Astrocyte of the cerebellum (primary cell): Measurements from ENCODE around the gene NLRC5.
"Not testable (repeated sequence)": the region's sequence is repeated elsewhere in the genome, so short reads cannot be mapped to it uniquely, and the experiment has no call there.

ENCODE experiments used
- DNase-seq: peaks from one replicate; pipeline ENCODE4 v3.0.0-alpha.2; 2011; ENCODE audit warnings: low read depth
- H3K4me3 ChIP-seq: 2 replicates; pipeline ENCODE4 v1.5.1; 2011; ENCODE audit warnings: mild to moderate bottlenecking, low read depth, low read length, moderate library complexity
- in situ Hi-C: cut with HindIII; loops from 2 replicates; pipeline ENCODE4 v1.10.0; 2017; ENCODE audit warnings: low sequenced_read_pairs
- TF ChIP-seq, protein P1 (sequence below): IDR thresholded peaks from 2 replicates; pipeline ENCODE4 v1.5.1; 2012; ENCODE audit warnings: low read length, low read depth, moderate library complexity, mild to moderate bottlenecking; ENCODE audit errors: missing control alignments

Gene NLRC5

DNA sequence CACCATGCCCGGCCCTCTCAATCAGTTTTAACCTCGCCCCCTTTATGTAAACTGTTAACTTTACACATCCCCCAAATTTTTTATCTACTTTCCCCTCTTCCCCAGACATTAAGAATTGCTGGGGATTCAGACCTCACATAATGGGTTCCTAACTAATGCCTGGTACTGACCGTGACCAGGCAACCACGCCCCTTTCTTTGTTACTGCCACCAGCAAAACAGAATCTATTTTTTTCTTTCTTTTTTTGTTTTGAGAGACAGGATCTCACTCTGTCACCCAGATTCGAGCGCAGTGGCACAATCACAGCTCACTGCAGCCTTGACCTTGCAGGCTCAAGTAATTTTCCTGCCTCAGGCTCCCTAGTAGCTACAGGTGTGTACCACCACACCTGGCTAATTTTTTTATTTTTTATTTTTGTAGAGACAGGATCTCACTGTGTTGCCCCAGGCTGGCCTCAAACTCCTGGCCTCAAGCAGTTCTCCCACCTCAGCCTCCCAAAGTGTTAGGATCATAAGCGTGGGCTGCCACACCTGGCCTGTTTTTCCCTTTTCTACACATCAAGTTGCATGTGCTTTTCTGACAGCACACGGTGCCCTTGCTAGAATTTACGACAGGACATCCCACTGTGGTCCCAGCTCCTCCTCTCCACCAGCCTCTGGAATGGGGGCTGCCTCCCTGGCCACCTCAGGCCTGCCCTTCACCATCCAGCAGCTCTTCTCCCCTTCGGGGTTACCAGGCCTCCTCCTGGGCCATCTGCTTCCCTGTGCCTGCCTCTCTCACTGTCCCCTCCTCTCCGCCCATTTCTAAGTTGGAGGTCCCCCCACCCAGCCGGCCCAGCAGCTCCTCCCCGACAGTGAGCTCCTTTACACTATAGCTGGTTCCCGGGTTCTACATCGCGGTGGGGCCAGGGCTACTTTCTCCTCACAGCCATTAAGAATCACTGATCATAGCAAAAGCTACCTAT, 113.8 kb downstream of the NLRC5 start:
- no peak overlapping the region for H3K4me3 ChIP-seq
- in situ Hi-C loops = no loop called here
- DNase-seq = no peak
- TF ChIP-seq, protein P1, sequence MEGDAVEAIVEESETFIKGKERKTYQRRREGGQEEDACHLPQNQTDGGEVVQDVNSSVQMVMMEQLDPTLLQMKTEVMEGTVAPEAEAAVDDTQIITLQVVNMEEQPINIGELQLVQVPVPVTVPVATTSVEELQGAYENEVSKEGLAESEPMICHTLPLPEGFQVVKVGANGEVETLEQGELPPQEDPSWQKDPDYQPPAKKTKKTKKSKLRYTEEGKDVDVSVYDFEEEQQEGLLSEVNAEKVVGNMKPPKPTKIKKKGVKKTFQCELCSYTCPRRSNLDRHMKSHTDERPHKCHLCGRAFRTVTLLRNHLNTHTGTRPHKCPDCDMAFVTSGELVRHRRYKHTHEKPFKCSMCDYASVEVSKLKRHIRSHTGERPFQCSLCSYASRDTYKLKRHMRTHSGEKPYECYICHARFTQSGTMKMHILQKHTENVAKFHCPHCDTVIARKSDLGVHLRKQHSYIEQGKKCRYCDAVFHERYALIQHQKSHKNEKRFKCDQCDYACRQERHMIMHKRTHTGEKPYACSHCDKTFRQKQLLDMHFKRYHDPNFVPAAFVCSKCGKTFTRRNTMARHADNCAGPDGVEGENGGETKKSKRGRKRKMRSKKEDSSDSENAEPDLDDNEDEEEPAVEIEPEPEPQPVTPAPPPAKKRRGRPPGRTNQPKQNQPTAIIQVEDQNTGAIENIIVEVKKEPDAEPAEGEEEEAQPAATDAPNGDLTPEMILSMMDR = no peak

GRCh38 chr16:57104706-57105105, 115.3 kb downstream of the NLRC5 start:
- DNase-seq = no peak
- H3K4me3 ChIP-seq = no peak overlapping the region
- TF ChIP-seq, protein P1 = no peak
- in situ Hi-C loops = loop anchor here (5.0 kb wide), 1 partner anchor 43 kb away; no protein-coding TSS in a partner anchor

- H3K4me3 ChIP-seq = no peak overlapping the region
- no peak for DNase-seq
- TF ChIP-seq, protein P1 = no peak
- in situ Hi-C loops = loop anchor here (5.0 kb wide), 1 partner anchor 42 kb away; no protein-coding TSS in a partner anchor
Observed at GRCh38 chr16:57105184-57105583, 115.8 kb downstream of the NLRC5 start.

- no peak for DNase-seq
- no peak overlapping the region for H3K4me3 ChIP-seq
- in situ Hi-C loops = loop anchor here (5.0 kb wide), 1 partner anchor 41 kb away; no protein-coding TSS in a partner anchor
- TF ChIP-seq, protein P1 = no peak
Observed at GRCh38 chr16:57106767-57107166, 117.4 kb downstream of the NLRC5 start.

DNA sequence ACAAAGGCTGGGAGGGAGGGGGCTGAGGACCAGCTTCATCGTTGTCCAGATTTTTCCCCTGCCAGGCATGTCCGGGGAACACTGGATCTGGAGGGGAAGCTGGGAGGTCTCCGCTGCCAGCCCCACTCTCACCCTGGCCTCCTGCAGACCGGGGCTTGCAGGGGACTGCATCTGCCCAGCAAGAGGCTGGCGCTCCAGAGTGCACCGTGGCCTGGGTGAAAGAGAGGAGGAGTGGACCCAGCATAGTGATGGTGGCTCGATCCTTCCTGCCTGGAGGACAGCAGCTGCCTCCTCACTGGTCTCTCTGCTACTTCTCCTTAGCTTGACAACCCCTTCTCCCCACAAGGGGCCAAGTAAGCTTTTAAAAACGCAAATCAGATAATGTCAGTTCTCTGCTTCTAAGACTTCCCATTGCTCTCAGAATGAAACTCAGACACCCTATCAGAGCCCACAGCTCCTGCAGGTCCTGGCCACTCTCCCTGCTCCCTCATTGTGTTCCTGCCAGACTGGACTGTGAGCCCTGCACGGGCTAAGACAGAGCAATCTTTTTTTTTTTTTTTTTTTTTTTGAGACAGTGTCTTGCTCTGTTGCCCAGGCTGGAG, 118.1 kb downstream of the NLRC5 start:
- in situ Hi-C loops = loop anchor here (5.0 kb wide), 1 partner anchor 40 kb away; no protein-coding TSS in a partner anchor
- DNase-seq = no peak
- TF ChIP-seq, protein P1 = no peak
- H3K4me3 ChIP-seq = no peak overlapping the region

GRCh38 chr16:57108432-57108831, 119.1 kb downstream of the NLRC5 start:
- TF ChIP-seq, protein P1 = no peak
- in situ Hi-C loops = loop anchor here (5.0 kb wide), 1 partner anchor 39 kb away; no protein-coding TSS in a partner anchor
- DNase-seq = no peak
- no peak overlapping the region for H3K4me3 ChIP-seq

- not testable (repeated sequence) for H3K4me3 ChIP-seq, DNase-seq
- in situ Hi-C loops = loop anchor here (5.0 kb wide), 1 partner anchor 38 kb away; no protein-coding TSS in a partner anchor
Observed at GRCh38 chr16:57109259-57110105, 120.1 kb downstream of the NLRC5 start.
